Glutamatergic neuron (in vitro differentiated cells): Measurements from ENCODE around the gene EVC2. TPM values are rescaled to one million over a fixed set of nuclear protein-coding genes. Genes with fewer than 3 reads are reported as not detected.
A peak's percentile ranks its signal among the peaks of the same experiment; 100 is the strongest.

Source experiments
- DNase-seq: peaks from one replicate; pipeline ENCODE4 v3.0.0; 2022
- H3K27ac Mint-ChIP-seq: one replicate; pipeline ENCODE4 v1.8.0; 2020; ENCODE audit warnings: mild to moderate bottlenecking, mixed read lengths, inconsistent platforms; ENCODE audit not compliant: unreplicated experiment
- H3K27me3 Mint-ChIP-seq: one replicate; pipeline ENCODE4 v1.8.0; 2020; ENCODE audit warnings: mild to moderate bottlenecking, moderate library complexity, mixed read lengths, inconsistent platforms; ENCODE audit not compliant: unreplicated experiment
- H3K36me3 Mint-ChIP-seq: one replicate; pipeline ENCODE4 v1.8.0; 2020; ENCODE audit warnings: mild to moderate bottlenecking, mixed read lengths, inconsistent platforms; ENCODE audit not compliant: unreplicated experiment
- H3K4me1 Mint-ChIP-seq: one replicate; pipeline ENCODE4 v1.8.0; 2020; ENCODE audit warnings: mild to moderate bottlenecking, low read depth, mixed read lengths, inconsistent platforms; ENCODE audit not compliant: unreplicated experiment
- H3K4me3 Mint-ChIP-seq: one replicate; pipeline ENCODE4 v1.8.0; 2020; ENCODE audit warnings: mild to moderate bottlenecking, mixed read lengths, inconsistent platforms; ENCODE audit not compliant: unreplicated experiment
- H3K9me3 Mint-ChIP-seq: one replicate; pipeline ENCODE4 v1.8.0; 2020; ENCODE audit warnings: mild to moderate bottlenecking, moderate library complexity, mixed read lengths, inconsistent platforms; ENCODE audit not compliant: unreplicated experiment
- total RNA-seq: library from RNA; stranded (reverse); fragmentation: NEBNext Ultra II Directional; extraction: Animal tissue kit (Norgen Biotek cat#: 25700); gene quantifications from one replicate; pipeline ENCODE4 v1.2.1, GENCODE V29; 2021; ENCODE audit not compliant: unreplicated experiment
- TF ChIP-seq, protein P1 (sequence below): fragments of 200-600 bp; sonication (generic); IDR thresholded peaks from one replicate; pipeline ENCODE4 v1.5.0; 2021; ENCODE audit not compliant: partially characterized antibody, unreplicated experiment

EVC2 gene
- total RNA-seq, 1 donor from 2014 or later = 2.3 TPM

GRCh38 chr4:5571646-5572045 is 136.7 kb downstream of the EVC2 start:
- Mint-ChIP-seq H3K9me3 (peaks cover 2% of the 10 kb centered on the region), H3K36me3 (no peaks in the 10 kb centered on the region), H3K4me1 (no peaks in the 10 kb centered on the region), H3K27me3 (peaks cover 2% of the 10 kb centered on the region), H3K27ac (no peak overlapping the region), H3K4me3 (peak overlapping the region; percentile 12)
- TF ChIP-seq, protein P1, sequence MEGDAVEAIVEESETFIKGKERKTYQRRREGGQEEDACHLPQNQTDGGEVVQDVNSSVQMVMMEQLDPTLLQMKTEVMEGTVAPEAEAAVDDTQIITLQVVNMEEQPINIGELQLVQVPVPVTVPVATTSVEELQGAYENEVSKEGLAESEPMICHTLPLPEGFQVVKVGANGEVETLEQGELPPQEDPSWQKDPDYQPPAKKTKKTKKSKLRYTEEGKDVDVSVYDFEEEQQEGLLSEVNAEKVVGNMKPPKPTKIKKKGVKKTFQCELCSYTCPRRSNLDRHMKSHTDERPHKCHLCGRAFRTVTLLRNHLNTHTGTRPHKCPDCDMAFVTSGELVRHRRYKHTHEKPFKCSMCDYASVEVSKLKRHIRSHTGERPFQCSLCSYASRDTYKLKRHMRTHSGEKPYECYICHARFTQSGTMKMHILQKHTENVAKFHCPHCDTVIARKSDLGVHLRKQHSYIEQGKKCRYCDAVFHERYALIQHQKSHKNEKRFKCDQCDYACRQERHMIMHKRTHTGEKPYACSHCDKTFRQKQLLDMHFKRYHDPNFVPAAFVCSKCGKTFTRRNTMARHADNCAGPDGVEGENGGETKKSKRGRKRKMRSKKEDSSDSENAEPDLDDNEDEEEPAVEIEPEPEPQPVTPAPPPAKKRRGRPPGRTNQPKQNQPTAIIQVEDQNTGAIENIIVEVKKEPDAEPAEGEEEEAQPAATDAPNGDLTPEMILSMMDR = no peak
- no peak for DNase-seq

DNA sequence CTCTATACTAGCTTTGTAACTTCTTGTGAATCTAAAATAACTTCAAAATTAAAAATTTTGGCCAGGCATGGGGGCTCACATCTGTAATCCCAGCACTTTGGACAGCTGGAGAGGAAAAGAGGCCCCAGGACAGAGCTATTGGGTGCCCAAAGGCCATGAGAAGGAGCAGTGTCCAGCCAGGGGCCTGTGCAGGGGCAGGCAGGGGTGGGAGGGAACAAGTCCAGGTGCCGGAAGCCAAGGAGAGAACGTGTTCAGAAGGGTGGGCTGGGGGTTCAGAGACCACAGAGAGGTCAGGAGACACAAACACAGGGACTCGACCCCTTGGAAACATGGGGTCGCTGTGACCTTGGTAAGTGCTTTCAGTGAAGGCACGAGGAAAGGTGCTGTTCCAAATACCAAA is 138.9 kb downstream of the EVC2 start:
- H3K4me3 Mint-ChIP-seq = no peak overlapping the region
- no peak for DNase-seq
- no peaks in the 10 kb centered on the region for H3K36me3 Mint-ChIP-seq
- H3K27ac Mint-ChIP-seq = no peak overlapping the region
- H3K4me1 Mint-ChIP-seq = no peaks in the 10 kb centered on the region
- peaks cover 4% of the 10 kb centered on the region for H3K27me3 Mint-ChIP-seq
- peaks cover 2% of the 10 kb centered on the region for H3K9me3 Mint-ChIP-seq
- TF ChIP-seq, protein P1 = no peak

- TF ChIP-seq, protein P1 = no peak
- no peak overlapping the region for H3K27ac Mint-ChIP-seq
- H3K4me3 Mint-ChIP-seq = no peak overlapping the region
- no peaks in the 10 kb centered on the region for H3K36me3 Mint-ChIP-seq
- peaks cover 2% of the 10 kb centered on the region for H3K9me3 Mint-ChIP-seq
- H3K27me3 Mint-ChIP-seq = peaks cover 4% of the 10 kb centered on the region
- no peaks in the 10 kb centered on the region for H3K4me1 Mint-ChIP-seq
- DNase-seq = no peak
These were observed 139.4 kb downstream of the EVC2 start for GRCh38 chr4:5568931-5569330.

DNA sequence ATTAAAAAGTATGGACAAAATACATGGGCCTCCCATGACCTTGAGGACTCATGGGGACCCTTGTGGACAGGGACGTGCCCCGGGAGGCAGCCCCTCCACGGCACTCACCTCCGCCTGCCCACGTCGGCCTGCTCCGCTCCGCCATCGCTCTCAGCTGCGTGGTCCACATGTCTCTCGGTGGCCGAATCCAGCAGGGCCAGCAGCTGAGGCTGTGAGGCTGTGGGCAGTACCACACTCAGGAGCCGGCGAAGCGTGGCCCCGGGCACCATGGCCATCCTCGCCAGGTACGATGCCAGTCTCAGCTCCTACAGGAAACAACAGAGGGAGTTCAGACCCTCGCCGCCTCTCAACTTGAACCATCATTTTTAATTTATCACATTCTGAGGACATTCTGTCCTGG is 140.0 kb downstream of the EVC2 start:
- H3K9me3 Mint-ChIP-seq = peaks cover 2% of the 10 kb centered on the region
- TF ChIP-seq, protein P1 = no peak

DNA sequence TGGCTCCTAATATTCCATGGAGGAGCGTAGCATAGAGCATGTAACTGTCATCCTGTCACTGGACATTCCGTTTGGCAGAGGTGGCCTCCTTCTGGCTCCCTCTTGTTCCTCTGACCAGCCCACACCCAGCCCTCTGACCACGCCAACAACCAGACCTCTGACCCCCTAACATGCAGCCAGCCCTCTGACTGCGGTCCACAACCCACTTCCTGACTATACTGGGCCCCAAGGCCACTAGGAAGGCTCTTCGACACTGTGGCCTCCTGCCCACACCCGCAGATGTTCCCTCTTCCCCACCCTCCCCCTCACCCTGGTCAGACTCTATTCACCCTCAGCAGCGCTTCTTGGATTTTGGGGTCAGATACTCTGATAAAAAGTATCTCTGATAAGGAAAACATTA is 141.4 kb downstream of the EVC2 start:
- Mint-ChIP-seq H3K36me3 (no peaks in the 10 kb centered on the region), H3K4me3 (no peak overlapping the region), H3K4me1 (no peaks in the 10 kb centered on the region), H3K9me3 (peaks cover 2% of the 10 kb centered on the region), H3K27ac (no peak overlapping the region), H3K27me3 (peaks cover 4% of the 10 kb centered on the region)
- no peak for DNase-seq
- TF ChIP-seq, protein P1 = no peak

More for the DNA sequence above, 140.0 kb downstream of the EVC2 start:
- H3K4me3 Mint-ChIP-seq = no peak overlapping the region
- H3K27ac Mint-ChIP-seq = no peak overlapping the region
- no peaks in the 10 kb centered on the region for H3K4me1 Mint-ChIP-seq
- peaks cover 4% of the 10 kb centered on the region for H3K27me3 Mint-ChIP-seq
- no peak for DNase-seq
- H3K36me3 Mint-ChIP-seq = no peaks in the 10 kb centered on the region
